ENCODE measurements around the gene PFDN4.
"Not testable (repeated sequence)": the region's sequence is repeated elsewhere in the genome, so short reads cannot be mapped to it uniquely, and the experiment has no call there.

- TF ChIP-seq TAF1 (IDR thresholded peaks at IDR 0.05; ENCODE audit: borderline replicate concordance, low read depth, low read length); POLR2A (IDR thresholded peaks at IDR 0.05; ENCODE audit: low read depth, low read length); POLR2AphosphoS5 (IDR thresholded peaks at IDR 0.05; ENCODE audit: low read depth, low read length): not testable (repeated sequence)
Observed at GRCh38 chr20:54224642-54225041, 16.8 kb downstream of the PFDN4 start.
